Measurements from ENCODE around the gene DPM3.
"Not testable (repeated sequence)": the region's sequence is repeated elsewhere in the genome, so short reads cannot be mapped to it uniquely, and the experiment has no call there.

The DPM3 gene

GRCh38 chr1:155155996-155156643, 15.8 kb upstream of the DPM3 start:
- not testable (repeated sequence) for FAIRE-seq

- no peak for FAIRE-seq
Measured at GRCh38 chr1:155145491-155145890, 5.2 kb upstream of the DPM3 start.

- FAIRE-seq: no peak
Measured at GRCh38 chr1:155141749-155142148, 1.4 kb upstream of the DPM3 start.

- FAIRE-seq: no peak
Measured at GRCh38 chr1:155140630-155140953, 261 bp upstream of the DPM3 start.

GRCh38 chr1:155137154-155137949, 3.0 kb downstream of the DPM3 start:
- no peak for FAIRE-seq

GRCh38 chr1:155136748-155137147, 3.6 kb downstream of the DPM3 start:
- no peak for FAIRE-seq

GRCh38 chr1:155135415-155136028, 4.8 kb downstream of the DPM3 start, which contains the start of gene SLC50A1:
Gene SLC50A1 (plus strand): TSS chr1:155135852. CDS start chr1:155135912, 60 bp downstream.
- FAIRE-seq: no peak

- FAIRE-seq: no peak
Measured at GRCh38 chr1:155134880-155135414, 5.4 kb downstream of the DPM3 start.

GRCh38 chr1:155134322-155134721, 6.0 kb downstream of the DPM3 start:
- FAIRE-seq: no peak

- no peak for FAIRE-seq
Measured at GRCh38 chr1:155133799-155134281, 6.5 kb downstream of the DPM3 start.

- FAIRE-seq: no peak
Measured at GRCh38 chr1:155131856-155132255, 8.5 kb downstream of the DPM3 start.

GRCh38 chr1:155131285-155131684, 9.0 kb downstream of the DPM3 start:
- FAIRE-seq: no peak

GRCh38 chr1:155130272-155131006, 9.9 kb downstream of the DPM3 start:
- FAIRE-seq: no peak

- FAIRE-seq: no peak
Measured at GRCh38 chr1:155128755-155129473, 11.4 kb downstream of the DPM3 start.

GRCh38 chr1:155127967-155128754, 12.2 kb downstream of the DPM3 start:
- FAIRE-seq: no peak

GRCh38 chr1:155127105-155127966, 13.0 kb downstream of the DPM3 start, which contains the start of gene EFNA1:
Gene EFNA1 (plus strand): TSS chr1:155127876. CDS start chr1:155127978, 102 bp downstream.
- no peak for FAIRE-seq

- no peak for FAIRE-seq
Measured at GRCh38 chr1:155126556-155127104, 13.7 kb downstream of the DPM3 start.

GRCh38 chr1:155125946-155126555, 14.3 kb downstream of the DPM3 start:
- no peak for FAIRE-seq

- no peak for FAIRE-seq
Measured at GRCh38 chr1:155125511-155125945, 14.8 kb downstream of the DPM3 start.
